Measurements from ENCODE around the gene ETV5. TPM values are rescaled to one million over a fixed set of nuclear protein-coding genes. Genes with fewer than 3 reads are reported as not detected.

The ETV5 gene
- polyA plus RNA-seq, 1 of the 3 experiments (the other 2 are of a cell fraction) = 20.9 TPM

DNA sequence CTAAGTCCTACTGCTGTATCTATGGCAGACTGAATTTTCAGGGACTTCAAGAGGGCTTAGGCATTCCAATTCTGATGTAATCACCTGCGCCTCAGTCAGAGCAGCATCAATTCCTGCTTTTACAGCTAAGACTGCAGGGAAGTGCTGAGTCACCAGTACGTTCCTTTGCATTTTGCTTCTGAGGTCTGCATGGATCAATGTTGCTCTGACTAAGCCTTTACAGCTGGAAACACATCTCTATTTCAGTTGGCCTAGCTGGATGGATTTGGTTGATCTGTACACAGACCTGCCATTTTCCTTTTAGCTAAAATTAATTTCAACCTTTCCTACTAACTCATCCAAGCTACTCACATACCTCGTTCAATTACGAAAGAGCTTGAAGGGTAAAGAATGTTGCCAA is 51.3 kb downstream of the ETV5 start:
- Histone ChIP-seq H3K9me3 (no peaks in the 10 kb centered on the region), H3K9ac (no peak overlapping the region), H3K4me1 (ENCODE audit: control insufficient read depth in 1 of 2, insufficient read depth in 2 of 2, low read depth in 1 of 2, low read length in 1 of 2) (peaks cover 0 to 15% of the 10 kb centered on the region in 2 experiments; a peak in 1 of 4 replicates), H3K4me3 (ENCODE audit: low read depth in 2 of 2, low read length in 1 of 2) (no peak overlapping the region), H3K27me3 (ENCODE audit: insufficient read depth) (no peaks in the 10 kb centered on the region), H3K9me2 (no peaks in the 10 kb centered on the region), H2AFZ (ENCODE audit: low read depth) (no peak overlapping the region), H3K36me3 (replicated peaks in 1 of 2; ENCODE audit: control insufficient read depth in 1 of 2, insufficient read depth in 2 of 2, low read length in 1 of 2) (peaks cover 26 to 79% of the 10 kb centered on the region in 2 experiments), H3K4me2 (no peak overlapping the region), H4K20me1 (ENCODE audit: insufficient read depth) (no peaks in the 10 kb centered on the region), H3K27ac (ENCODE audit: low read depth in 2 of 2, low read length in 1 of 2) (no peak overlapping the region), H3F3A (replicated peaks; ENCODE audit: insufficient read depth) (no peaks in the 10 kb centered on the region), H3K79me2 (ENCODE audit: insufficient read depth) (no peaks in the 10 kb centered on the region)
- TF ChIP-seq, protein P1, sequence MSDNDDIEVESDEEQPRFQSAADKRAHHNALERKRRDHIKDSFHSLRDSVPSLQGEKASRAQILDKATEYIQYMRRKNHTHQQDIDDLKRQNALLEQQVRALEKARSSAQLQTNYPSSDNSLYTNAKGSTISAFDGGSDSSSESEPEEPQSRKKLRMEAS (IDR thresholded peaks at IDR 0.05; ENCODE audit: low read depth) = no peak
- TF ChIP-seq FOXM1 (IDR thresholded peaks at IDR 0.05; ENCODE audit: low read depth) = no peak
- TF ChIP-seq TEAD4 (IDR thresholded peaks at IDR 0.05; ENCODE audit: borderline replicate concordance, insufficient read depth) = no peak
- no peak for TF ChIP-seq MEF2A (IDR thresholded peaks at IDR 0.05; ENCODE audit: borderline replicate concordance, low read depth)
- no peak for TF ChIP-seq RCOR1 (IDR thresholded peaks at IDR 0.05; ENCODE audit: low read length)
- 92% methylated on average over 4 of the region's 4 CpGs for WGBS (ENCODE audit: low lambda C conversion rate)
- POLR2A ChIA-PET = no interaction called here
- DNase-seq = no peak
- CTCF ChIA-PET = no interaction called here

DNA sequence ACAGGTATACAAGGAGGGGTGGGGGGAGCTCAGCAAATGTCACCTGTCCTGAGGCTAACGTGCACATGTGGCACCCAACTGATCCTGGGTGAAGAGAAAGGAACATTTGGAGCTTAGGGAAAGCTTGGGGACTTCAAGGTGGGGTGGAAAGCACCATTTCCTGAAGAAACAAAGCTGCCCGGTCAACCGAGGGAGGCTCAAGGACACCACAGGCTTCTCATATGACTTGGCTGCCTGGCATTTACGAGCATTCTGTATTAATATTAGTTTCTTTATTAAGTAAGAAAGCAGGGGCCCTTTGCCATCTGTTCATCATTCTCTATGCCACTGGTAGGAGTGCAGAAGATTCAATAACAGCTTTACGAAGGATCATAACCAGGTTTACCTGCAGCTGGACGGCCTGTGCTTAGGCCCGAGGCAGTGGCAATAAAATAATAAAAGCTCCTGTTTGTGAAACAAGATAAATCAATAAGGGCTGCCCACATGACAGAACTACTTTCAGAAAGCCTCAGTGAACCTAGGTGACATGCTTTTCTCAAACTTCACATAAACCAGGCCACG is 54.0 kb downstream of the ETV5 start:
- Histone ChIP-seq H3K9me3 (no peaks in the 10 kb centered on the region), H3K36me3 (replicated peaks in 1 of 2; ENCODE audit: control insufficient read depth in 1 of 2, insufficient read depth in 2 of 2, low read length in 1 of 2) (peaks cover 39 to 85% of the 10 kb centered on the region in 2 experiments), H3K4me1 (ENCODE audit: control insufficient read depth in 1 of 2, insufficient read depth in 2 of 2, low read depth in 1 of 2, low read length in 1 of 2) (peaks cover 0 to 17% of the 10 kb centered on the region in 2 experiments; a peak in 1 of 4 replicates), H3K4me2 (no peak overlapping the region), H3K9me2 (no peaks in the 10 kb centered on the region), H4K20me1 (ENCODE audit: insufficient read depth) (no peaks in the 10 kb centered on the region), H3K27ac (ENCODE audit: low read depth in 2 of 2, low read length in 1 of 2) (peak overlapping the region in 1 of 2 experiments; percentile 22; a peak in 1 of 4 replicates), H3K4me3 (ENCODE audit: low read depth in 2 of 2, low read length in 1 of 2) (no peak overlapping the region), H2AFZ (ENCODE audit: low read depth) (no peak overlapping the region), H3K27me3 (ENCODE audit: insufficient read depth) (no peaks in the 10 kb centered on the region), H3K79me2 (ENCODE audit: insufficient read depth) (no peaks in the 10 kb centered on the region), H3F3A (replicated peaks; ENCODE audit: insufficient read depth) (no peaks in the 10 kb centered on the region), H3K9ac (no peak overlapping the region)
- ChIA-PET POLR2A (no interaction called here), CTCF (interaction anchor here (1.0 kb wide), 1 partner anchor 40 kb away, joined by 3 read pairs; no protein-coding TSS in a partner anchor)
- no peak for DNase-seq
- 96% methylated on average over 8 of the region's 8 CpGs for WGBS (ENCODE audit: low lambda C conversion rate)
- TF ChIP-seq SIN3A (IDR thresholded peaks at IDR 0.05; ENCODE audit: borderline replicate concordance, low read depth, low read length) = no peak
- no peak for TF ChIP-seq GABPA (IDR thresholded peaks at IDR 0.05; ENCODE audit: low read depth)
- no peak for TF ChIP-seq RCOR1 (IDR thresholded peaks at IDR 0.05; ENCODE audit: low read length)

DNA sequence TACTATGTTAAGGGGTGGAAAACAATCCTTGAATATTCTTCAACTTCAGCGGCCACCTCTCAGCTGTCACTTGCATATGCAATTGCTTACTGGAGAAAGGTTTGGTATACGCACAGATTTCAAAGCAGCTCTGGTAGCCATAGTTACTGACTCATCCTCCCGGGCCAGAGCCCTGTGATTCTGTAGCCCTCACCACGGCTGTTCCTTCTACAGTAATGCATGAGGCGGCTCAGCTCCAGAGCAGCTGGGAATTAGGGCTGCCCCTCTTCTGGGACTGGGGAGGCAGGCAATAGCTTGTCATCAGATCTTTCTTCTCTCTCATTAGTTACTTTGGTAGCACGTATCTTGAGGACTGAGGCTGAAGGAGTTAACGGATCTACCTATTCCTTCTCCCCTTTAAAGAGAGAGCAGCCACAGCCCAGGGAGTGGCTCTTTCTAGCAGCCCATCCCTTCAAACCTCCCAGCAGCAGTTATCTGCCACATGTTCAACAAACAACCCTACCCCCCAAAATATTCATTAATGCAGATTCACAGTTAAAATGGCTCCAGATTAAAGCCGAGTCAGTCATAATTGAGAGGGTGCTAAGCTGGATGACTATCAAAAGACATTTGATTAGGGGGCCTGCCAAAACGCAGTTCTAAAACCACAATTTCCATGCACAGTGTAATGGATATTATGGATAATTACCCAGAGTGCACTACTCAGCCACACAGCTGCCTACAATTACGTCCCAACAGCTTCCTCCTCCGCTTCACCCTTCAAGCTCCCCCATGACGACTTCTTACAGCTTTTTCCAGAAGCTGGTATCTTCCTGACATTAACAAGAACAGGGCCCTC is 54.7 kb downstream of the ETV5 start:
- H3K4me2 ChIP-seq = no peak overlapping the region
- no peaks in the 10 kb centered on the region for H3K9me3 ChIP-seq
- no peak overlapping the region for H2AFZ ChIP-seq (ENCODE audit: low read depth)
- H3K4me1 ChIP-seq (ENCODE audit: control insufficient read depth in 1 of 2, insufficient read depth in 2 of 2, low read depth in 1 of 2, low read length in 1 of 2) = peaks cover 0 to 17% of the 10 kb centered on the region in 2 experiments; a peak in 1 of 4 replicates
- H3F3A ChIP-seq (replicated peaks; ENCODE audit: insufficient read depth) = no peaks in the 10 kb centered on the region
- H3K9ac ChIP-seq = no peak overlapping the region
- H3K4me3 ChIP-seq (ENCODE audit: low read depth in 2 of 2, low read length in 1 of 2) = no peak overlapping the region
- ChIA-PET POLR2A (no interaction called here), CTCF (interaction anchor here (0.8 to 1.0 kb wide), 2 partner anchors 40 to 394 kb away, joined by 3 read pairs; no protein-coding TSS in a partner anchor)
- no peak overlapping the region; a peak in 1 of 4 replicates for H3K27ac ChIP-seq (ENCODE audit: low read depth in 2 of 2, low read length in 1 of 2)
- peaks cover 37 to 86% of the 10 kb centered on the region in 2 experiments for H3K36me3 ChIP-seq (replicated peaks in 1 of 2; ENCODE audit: control insufficient read depth in 1 of 2, insufficient read depth in 2 of 2, low read length in 1 of 2)
- DNase-seq = no peak
- no peaks in the 10 kb centered on the region for H4K20me1 ChIP-seq (ENCODE audit: insufficient read depth)
- 92% methylated on average over 12 of the region's 12 CpGs for WGBS (ENCODE audit: low lambda C conversion rate)
- H3K79me2 ChIP-seq (ENCODE audit: insufficient read depth) = no peaks in the 10 kb centered on the region
- H3K27me3 ChIP-seq (ENCODE audit: insufficient read depth) = no peaks in the 10 kb centered on the region
- H3K9me2 ChIP-seq = no peaks in the 10 kb centered on the region
- TF ChIP-seq, protein P2, sequence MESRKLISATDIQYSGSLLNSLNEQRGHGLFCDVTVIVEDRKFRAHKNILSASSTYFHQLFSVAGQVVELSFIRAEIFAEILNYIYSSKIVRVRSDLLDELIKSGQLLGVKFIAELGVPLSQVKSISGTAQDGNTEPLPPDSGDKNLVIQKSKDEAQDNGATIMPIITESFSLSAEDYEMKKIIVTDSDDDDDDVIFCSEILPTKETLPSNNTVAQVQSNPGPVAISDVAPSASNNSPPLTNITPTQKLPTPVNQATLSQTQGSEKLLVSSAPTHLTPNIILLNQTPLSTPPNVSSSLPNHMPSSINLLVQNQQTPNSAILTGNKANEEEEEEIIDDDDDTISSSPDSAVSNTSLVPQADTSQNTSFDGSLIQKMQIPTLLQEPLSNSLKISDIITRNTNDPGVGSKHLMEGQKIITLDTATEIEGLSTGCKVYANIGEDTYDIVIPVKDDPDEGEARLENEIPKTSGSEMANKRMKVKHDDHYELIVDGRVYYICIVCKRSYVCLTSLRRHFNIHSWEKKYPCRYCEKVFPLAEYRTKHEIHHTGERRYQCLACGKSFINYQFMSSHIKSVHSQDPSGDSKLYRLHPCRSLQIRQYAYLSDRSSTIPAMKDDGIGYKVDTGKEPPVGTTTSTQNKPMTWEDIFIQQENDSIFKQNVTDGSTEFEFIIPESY (IDR thresholded peaks at IDR 0.05; ENCODE audit: borderline replicate concordance, low read depth) = no peak
- TF ChIP-seq, protein P3, sequence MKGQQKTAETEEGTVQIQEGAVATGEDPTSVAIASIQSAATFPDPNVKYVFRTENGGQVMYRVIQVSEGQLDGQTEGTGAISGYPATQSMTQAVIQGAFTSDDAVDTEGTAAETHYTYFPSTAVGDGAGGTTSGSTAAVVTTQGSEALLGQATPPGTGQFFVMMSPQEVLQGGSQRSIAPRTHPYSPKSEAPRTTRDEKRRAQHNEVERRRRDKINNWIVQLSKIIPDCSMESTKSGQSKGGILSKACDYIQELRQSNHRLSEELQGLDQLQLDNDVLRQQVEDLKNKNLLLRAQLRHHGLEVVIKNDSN (IDR thresholded peaks at IDR 0.05; ENCODE audit: borderline replicate concordance, low read depth) = no peak
- no peak for TF ChIP-seq EZH2phosphoT487 (IDR thresholded peaks at IDR 0.05; ENCODE audit: borderline replicate concordance, low read depth)
- no peak for TF ChIP-seq SIN3A (IDR thresholded peaks at IDR 0.05; ENCODE audit: borderline replicate concordance, low read depth, low read length)
- TF ChIP-seq, protein P4, sequence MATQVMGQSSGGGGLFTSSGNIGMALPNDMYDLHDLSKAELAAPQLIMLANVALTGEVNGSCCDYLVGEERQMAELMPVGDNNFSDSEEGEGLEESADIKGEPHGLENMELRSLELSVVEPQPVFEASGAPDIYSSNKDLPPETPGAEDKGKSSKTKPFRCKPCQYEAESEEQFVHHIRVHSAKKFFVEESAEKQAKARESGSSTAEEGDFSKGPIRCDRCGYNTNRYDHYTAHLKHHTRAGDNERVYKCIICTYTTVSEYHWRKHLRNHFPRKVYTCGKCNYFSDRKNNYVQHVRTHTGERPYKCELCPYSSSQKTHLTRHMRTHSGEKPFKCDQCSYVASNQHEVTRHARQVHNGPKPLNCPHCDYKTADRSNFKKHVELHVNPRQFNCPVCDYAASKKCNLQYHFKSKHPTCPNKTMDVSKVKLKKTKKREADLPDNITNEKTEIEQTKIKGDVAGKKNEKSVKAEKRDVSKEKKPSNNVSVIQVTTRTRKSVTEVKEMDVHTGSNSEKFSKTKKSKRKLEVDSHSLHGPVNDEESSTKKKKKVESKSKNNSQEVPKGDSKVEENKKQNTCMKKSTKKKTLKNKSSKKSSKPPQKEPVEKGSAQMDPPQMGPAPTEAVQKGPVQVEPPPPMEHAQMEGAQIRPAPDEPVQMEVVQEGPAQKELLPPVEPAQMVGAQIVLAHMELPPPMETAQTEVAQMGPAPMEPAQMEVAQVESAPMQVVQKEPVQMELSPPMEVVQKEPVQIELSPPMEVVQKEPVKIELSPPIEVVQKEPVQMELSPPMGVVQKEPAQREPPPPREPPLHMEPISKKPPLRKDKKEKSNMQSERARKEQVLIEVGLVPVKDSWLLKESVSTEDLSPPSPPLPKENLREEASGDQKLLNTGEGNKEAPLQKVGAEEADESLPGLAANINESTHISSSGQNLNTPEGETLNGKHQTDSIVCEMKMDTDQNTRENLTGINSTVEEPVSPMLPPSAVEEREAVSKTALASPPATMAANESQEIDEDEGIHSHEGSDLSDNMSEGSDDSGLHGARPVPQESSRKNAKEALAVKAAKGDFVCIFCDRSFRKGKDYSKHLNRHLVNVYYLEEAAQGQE (IDR thresholded peaks at IDR 0.05; ENCODE audit: low read depth, low read length) = no peak
- no peak for TF ChIP-seq RCOR1 (IDR thresholded peaks at IDR 0.05; ENCODE audit: low read length)
- TF ChIP-seq TCF12 (IDR thresholded peaks at IDR 0.05) = no peak
